Measurements from ENCODE around the gene NME4. TPM values are rescaled to one million over a fixed set of nuclear protein-coding genes. Genes with fewer than 3 reads are reported as not detected.

Gene NME4
- polyA plus RNA-seq, 3 donors = 26.7 to 31.4 (median 26.9) TPM

- peaks cover 0 to 2% (median 0%) of the 10 kb centered on the region in 7 donors for H3K9me3 Mint-ChIP-seq
- intact Hi-C loops (cut with micrococcal nuclease) = loop anchor here (2.0 to 5.0 kb wide), 4 partner anchors 31 to 125 kb away; partner anchors contain the start of genes FAM234A (in 1 of the 2) and LUC7L (in 1 of the 2)
- Histone ChIP-seq H2AFZ (ENCODE audit: insufficient read depth, low read depth, low read length, poor library complexity, severe bottlenecking) (peak overlapping the region; percentile 56), H3K36me3 (replicated peaks in 1 of 2; ENCODE audit: control insufficient read depth in 1 of 2, insufficient read depth in 2 of 2, low read length in 2 of 2) (peaks cover 5 to 10% of the 10 kb centered on the region in 2 donors), H3K79me2 (ENCODE audit: insufficient read depth, low read length) (peaks cover 49% of the 10 kb centered on the region), H3K27me3 (ENCODE audit: control insufficient read depth in 2 of 2, insufficient read depth in 2 of 2, low read length in 2 of 2) (no peaks in the 10 kb centered on the region), H3K4me2 (replicated peaks; ENCODE audit: extremely low read depth, low read length, poor library complexity, severe bottlenecking) (peak overlapping the region; percentile 88), H4K20me1 (ENCODE audit: insufficient read depth, low read length) (peaks cover 38% of the 10 kb centered on the region), H3K9ac (ENCODE audit: insufficient read depth, low read length, poor library complexity, severe bottlenecking) (peak overlapping the region; percentile 81), H3K4me1 (ENCODE audit: control insufficient read depth in 1 of 2, insufficient read depth in 2 of 2, low read length in 2 of 2) (peaks cover 12 to 25% of the 10 kb centered on the region in 2 donors), H3K9me3 (replicated peaks in 1 of 2; ENCODE audit: control insufficient read depth in 1 of 2, insufficient read depth in 1 of 2, low read length in 2 of 2) (no peaks in the 10 kb centered on the region), H3K27ac (ENCODE audit: low read depth in 1 of 2, low read length in 2 of 2) (peak overlapping the region in 1 of 2 donors; percentile 56), H3K4me3 (replicated peaks in 1 of 3; ENCODE audit: low read depth in 2 of 3, low read length in 3 of 3) (peak overlapping the region; percentile 51 to 79 (median 73))
- H3K27me3 Mint-ChIP-seq (ENCODE audit: low read depth in 3 of 3) = peaks cover 0 to 4% (median 3%) of the 10 kb centered on the region in 3 donors
- peaks cover 37% of the 10 kb centered on the region for H3K4me1 Mint-ChIP-seq
- peak in 1 of 3 donors; percentile 4 for DNase-seq
- H3K4me3 Mint-ChIP-seq = peak overlapping the region; percentile 84 to 87
- WGBS (ENCODE audit: insufficient coverage) = under 1% methylated on average over 93 of the region's 95 CpGs
- peak overlapping the region in 5 of 7 donors; percentile 56 to 82 (median 76) for H3K27ac Mint-ChIP-seq
- peaks cover 11 to 24% of the 10 kb centered on the region in 2 donors for H3K36me3 Mint-ChIP-seq
- TF ChIP-seq, protein P1, sequence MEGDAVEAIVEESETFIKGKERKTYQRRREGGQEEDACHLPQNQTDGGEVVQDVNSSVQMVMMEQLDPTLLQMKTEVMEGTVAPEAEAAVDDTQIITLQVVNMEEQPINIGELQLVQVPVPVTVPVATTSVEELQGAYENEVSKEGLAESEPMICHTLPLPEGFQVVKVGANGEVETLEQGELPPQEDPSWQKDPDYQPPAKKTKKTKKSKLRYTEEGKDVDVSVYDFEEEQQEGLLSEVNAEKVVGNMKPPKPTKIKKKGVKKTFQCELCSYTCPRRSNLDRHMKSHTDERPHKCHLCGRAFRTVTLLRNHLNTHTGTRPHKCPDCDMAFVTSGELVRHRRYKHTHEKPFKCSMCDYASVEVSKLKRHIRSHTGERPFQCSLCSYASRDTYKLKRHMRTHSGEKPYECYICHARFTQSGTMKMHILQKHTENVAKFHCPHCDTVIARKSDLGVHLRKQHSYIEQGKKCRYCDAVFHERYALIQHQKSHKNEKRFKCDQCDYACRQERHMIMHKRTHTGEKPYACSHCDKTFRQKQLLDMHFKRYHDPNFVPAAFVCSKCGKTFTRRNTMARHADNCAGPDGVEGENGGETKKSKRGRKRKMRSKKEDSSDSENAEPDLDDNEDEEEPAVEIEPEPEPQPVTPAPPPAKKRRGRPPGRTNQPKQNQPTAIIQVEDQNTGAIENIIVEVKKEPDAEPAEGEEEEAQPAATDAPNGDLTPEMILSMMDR (IDR thresholded peaks at IDR 0.05) = no peak
These were observed 45.0 kb upstream of the NME4 start for GRCh38 chr16:351804-352520.

DNA sequence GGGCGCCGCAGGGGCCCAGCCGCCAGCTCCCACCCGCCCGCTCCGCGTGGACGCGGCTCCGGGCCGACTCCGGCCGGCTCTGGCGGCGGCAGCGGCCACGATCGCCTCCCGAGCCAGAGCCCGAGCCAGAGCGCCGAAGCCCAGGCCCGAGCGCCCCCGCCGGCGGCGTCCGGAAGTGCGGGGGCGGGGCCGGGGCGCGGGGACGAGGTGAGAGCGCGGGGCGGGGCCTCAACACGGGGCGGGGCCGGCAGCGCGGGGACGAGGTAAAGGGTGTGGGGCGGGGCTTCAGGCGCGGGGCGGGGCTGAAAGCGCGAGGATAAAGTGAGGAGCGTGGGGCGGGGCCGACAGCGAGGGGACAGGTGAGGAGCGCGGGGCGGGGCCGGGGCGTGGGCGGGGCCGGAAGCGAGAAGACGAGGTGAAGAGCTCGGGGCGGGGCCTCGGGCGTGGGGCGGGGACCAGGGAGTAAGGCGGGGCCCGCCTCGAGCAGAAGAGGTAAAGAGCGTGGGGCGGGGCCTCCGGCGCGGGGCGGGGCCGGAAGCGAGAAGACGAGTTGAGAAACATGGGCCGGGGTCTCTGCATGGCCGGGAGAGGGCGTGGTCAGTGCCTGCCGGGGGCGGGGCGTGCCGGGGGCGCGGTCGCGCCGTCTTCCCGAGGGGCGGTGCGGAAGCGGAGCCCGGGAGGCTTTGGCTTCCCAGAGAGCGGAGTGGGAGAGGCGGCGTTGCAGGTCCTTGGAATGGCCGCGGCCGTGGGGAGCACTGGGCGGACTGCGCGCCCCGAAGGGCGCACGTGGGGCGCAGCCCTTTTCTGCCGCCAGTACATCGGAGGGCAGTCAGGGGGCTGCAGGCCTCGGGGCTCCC lies 44.2 kb upstream of the NME4 start, which contains the start of gene AXIN1:
Gene AXIN1, minus strand, starts transcription at position 177 of the 857 bp plus-strand sequence. CDS start 5,698 bp downstream, outside the sequence.
- TF ChIP-seq, protein P1 (IDR thresholded peaks at IDR 0.05) = peak; percentile 35
- peak within 1 kb of the TSS in 6 of 7 donors; percentile 56 to 86 (median 79) for H3K27ac Mint-ChIP-seq
- DNase-seq = peak; percentile 91 to 93 (median 92)
- intact Hi-C loops (cut with micrococcal nuclease) = loop anchor here (2.0 to 5.0 kb wide), 4 partner anchors 30 to 125 kb away; partner anchors contain the start of genes FAM234A (in 1 of the 2) and LUC7L (in 1 of the 2)
- Histone ChIP-seq H3K9me3 (replicated peaks in 1 of 2; ENCODE audit: control insufficient read depth in 1 of 2, insufficient read depth in 1 of 2, low read length in 2 of 2) (no peaks in the 10 kb centered on the region), H3K36me3 (replicated peaks in 1 of 2; ENCODE audit: control insufficient read depth in 1 of 2, insufficient read depth in 2 of 2, low read length in 2 of 2) (peaks cover 2% of the 10 kb centered on the region in 2 donors), H3K27ac (ENCODE audit: low read depth in 1 of 2, low read length in 2 of 2) (peak within 1 kb of the TSS in 1 of 2 donors; percentile 56), H3K9ac (ENCODE audit: insufficient read depth, low read length, poor library complexity, severe bottlenecking) (peak within 1 kb of the TSS; percentile 81), H3K4me1 (ENCODE audit: control insufficient read depth in 1 of 2, insufficient read depth in 2 of 2, low read length in 2 of 2) (peaks cover 12 to 25% of the 10 kb centered on the region in 2 donors), H3K79me2 (ENCODE audit: insufficient read depth, low read length) (peaks cover 41% of the 10 kb centered on the region), H4K20me1 (ENCODE audit: insufficient read depth, low read length) (peaks cover 30% of the 10 kb centered on the region), H2AFZ (ENCODE audit: insufficient read depth, low read depth, low read length, poor library complexity, severe bottlenecking) (peak within 1 kb of the TSS; percentile 56), H3K4me3 (replicated peaks in 1 of 3; ENCODE audit: low read depth in 2 of 3, low read length in 3 of 3) (peak within 1 kb of the TSS; percentile 51 to 79 (median 73)), H3K27me3 (ENCODE audit: control insufficient read depth in 2 of 2, insufficient read depth in 2 of 2, low read length in 2 of 2) (no peaks in the 10 kb centered on the region), H3K4me2 (replicated peaks; ENCODE audit: extremely low read depth, low read length, poor library complexity, severe bottlenecking) (peak within 1 kb of the TSS; percentile 88)
- 2% methylated on average over 97 of the region's 113 CpGs for WGBS (ENCODE audit: insufficient coverage)
- H3K36me3 Mint-ChIP-seq = peaks cover 8 to 16% of the 10 kb centered on the region in 2 donors
- peak within 1 kb of the TSS; percentile 84 to 87 for H3K4me3 Mint-ChIP-seq
- H3K27me3 Mint-ChIP-seq (ENCODE audit: low read depth in 3 of 3) = peaks cover 0 to 4% (median 3%) of the 10 kb centered on the region in 3 donors
- peaks cover 34% of the 10 kb centered on the region for H3K4me1 Mint-ChIP-seq
- peaks cover 0 to 2% (median 0%) of the 10 kb centered on the region in 7 donors for H3K9me3 Mint-ChIP-seq

Data from CD14-positive monocyte (primary cell).